Mesodermal cell (in vitro differentiated cells): Measurements from ENCODE around the gene CDK2AP2.

Experiments used
- H3K27ac ChIP-seq: 2 replicates; pipeline ENCODE4 v1.7.0; 2013; ENCODE audit warnings: mild to moderate bottlenecking, low read depth, low read length, moderate library complexity; ENCODE audit not compliant: severe bottlenecking
- H3K36me3 ChIP-seq: 2 replicates; pipeline ENCODE4 v1.7.1; 2013; ENCODE audit warnings: mild to moderate bottlenecking, low read length, moderate library complexity; ENCODE audit not compliant: control insufficient read depth, insufficient read depth
- H3K4me1 ChIP-seq: one replicate; pipeline ENCODE4 v1.7.1; 2013; ENCODE audit warnings: mild to moderate bottlenecking, low read length; ENCODE audit not compliant: insufficient read depth, control insufficient read depth, poor library complexity, severe bottlenecking
- H3K4me3 ChIP-seq: 2 replicates; pipeline ENCODE4 v1.7.0; 2013; ENCODE audit warnings: low read length, control low read depth, mild to moderate bottlenecking; ENCODE audit not compliant: insufficient read depth, poor library complexity, severe bottlenecking; ENCODE audit errors: extremely low read depth
- H3K9me3 ChIP-seq: 2 replicates; pipeline ENCODE4 v1.7.1; 2013; ENCODE audit warnings: mild to moderate bottlenecking, low read length, moderate library complexity; ENCODE audit not compliant: control insufficient read depth
- WGBS, 2 experiments: methylation state at CpG; one replicate each; pipeline ENCODE4 v1.1.5; 2013; ENCODE audit warnings: missing lambda C conversion rate in 2 of 2; ENCODE audit not compliant: insufficient coverage in 2 of 2; 5-methylcytosine and 5-hydroxymethylcytosine counted together

CDK2AP2 gene

GRCh38 chr11:67523556-67524479, 15.9 kb upstream of the CDK2AP2 start:
- no peaks in the 10 kb centered on the region for H3K9me3 ChIP-seq
- 90 to 93% methylated on average over 14 to 22 of the region's 25 CpGs for WGBS, 2 experiments

GRCh38 chr11:67522844-67523555, 15.0 kb upstream of the CDK2AP2 start, which contains the start of gene CABP2:
Gene CABP2, minus strand, starts transcription at chr11:67523446. Its CDS starts 120 bp downstream, at chr11:67523326.
- no peaks in the 10 kb centered on the region for H3K9me3 ChIP-seq
- H3K27ac ChIP-seq, result no peak within 1 kb of the TSS
- no peak within 1 kb of the TSS for H3K4me3 ChIP-seq
- H3K36me3 ChIP-seq, result no peaks in the 10 kb centered on the region
- WGBS, 2 experiments, result 90% methylated on average over 20 to 21 of the region's 23 CpGs
- H3K4me1 ChIP-seq, result no peaks in the 10 kb centered on the region

More at GRCh38 chr11:67523556-67524479, 15.9 kb upstream of the CDK2AP2 start:
- H3K4me1 ChIP-seq, result no peaks in the 10 kb centered on the region
- H3K27ac ChIP-seq, result no peak overlapping the region
- no peak overlapping the region for H3K4me3 ChIP-seq
- no peaks in the 10 kb centered on the region for H3K36me3 ChIP-seq

GRCh38 chr11:67522338-67522737, 14.4 kb upstream of the CDK2AP2 start:
- Histone ChIP-seq H3K36me3 (no peaks in the 10 kb centered on the region), H3K4me1 (no peaks in the 10 kb centered on the region), H3K4me3 (no peak overlapping the region), H3K27ac (no peak overlapping the region), H3K9me3 (no peaks in the 10 kb centered on the region)
- WGBS, 2 experiments, result 87 to 91% methylated on average over 9 of the region's 15 CpGs

- no peak overlapping the region for H3K4me3 ChIP-seq
- no peaks in the 10 kb centered on the region for H3K9me3 ChIP-seq
- H3K36me3 ChIP-seq, result no peaks in the 10 kb centered on the region
- H3K4me1 ChIP-seq, result no peaks in the 10 kb centered on the region
- 89% methylated on average over 7 of the region's 10 CpGs; no CpG with 5 or more reads in 1 of the 2 experiments for WGBS, 2 experiments
- no peak overlapping the region for H3K27ac ChIP-seq
These were observed 14.0 kb upstream of the CDK2AP2 start for GRCh38 chr11:67521924-67522323.

GRCh38 chr11:67520856-67521824, 13.2 kb upstream of the CDK2AP2 start:
- 89 to 92% methylated on average over 14 to 16 of the region's 16 CpGs for WGBS, 2 experiments
- H3K9me3 ChIP-seq, result no peaks in the 10 kb centered on the region
- H3K4me3 ChIP-seq, result no peak overlapping the region

GRCh38 chr11:67519726-67520125, 11.8 kb upstream of the CDK2AP2 start:
- no peaks in the 10 kb centered on the region for H3K4me1 ChIP-seq
- no peaks in the 10 kb centered on the region for H3K9me3 ChIP-seq
- WGBS, 2 experiments, result 89 to 96% methylated on average over 32 of the region's 32 CpGs
- H3K36me3 ChIP-seq, result no peaks in the 10 kb centered on the region
- H3K4me3 ChIP-seq, result no peak overlapping the region
- no peak overlapping the region for H3K27ac ChIP-seq

More at GRCh38 chr11:67520856-67521824, 13.2 kb upstream of the CDK2AP2 start:
- no peak overlapping the region for H3K27ac ChIP-seq
- H3K4me1 ChIP-seq, result no peaks in the 10 kb centered on the region
- H3K36me3 ChIP-seq, result no peaks in the 10 kb centered on the region

- Histone ChIP-seq H3K36me3 (no peaks in the 10 kb centered on the region), H3K27ac (no peak overlapping the region), H3K9me3 (no peaks in the 10 kb centered on the region), H3K4me3 (no peak overlapping the region), H3K4me1 (no peaks in the 10 kb centered on the region)
- WGBS, 2 experiments, result 90 to 93% methylated on average over 7 to 10 of the region's 10 CpGs
These were observed 10.0 kb upstream of the CDK2AP2 start for GRCh38 chr11:67517784-67518552.

- H3K27ac ChIP-seq, result no peak overlapping the region
- no peaks in the 10 kb centered on the region for H3K36me3 ChIP-seq
- no peaks in the 10 kb centered on the region for H3K9me3 ChIP-seq
- no peaks in the 10 kb centered on the region for H3K4me1 ChIP-seq
- no peak overlapping the region for H3K4me3 ChIP-seq
- 89 to 94% methylated on average over 9 of the region's 9 CpGs for WGBS, 2 experiments
These were observed 8.8 kb upstream of the CDK2AP2 start for GRCh38 chr11:67516806-67517205.

- no peaks in the 10 kb centered on the region for H3K36me3 ChIP-seq
- no peaks in the 10 kb centered on the region for H3K9me3 ChIP-seq
- H3K4me1 ChIP-seq, result no peaks in the 10 kb centered on the region
- no peak overlapping the region for H3K27ac ChIP-seq
- 80 to 90% methylated on average over 2 to 4 of the region's 7 CpGs for WGBS, 2 experiments
- H3K4me3 ChIP-seq, result no peak overlapping the region
These were observed 6.2 kb upstream of the CDK2AP2 start for GRCh38 chr11:67514116-67514515.
